CD14-positive monocyte (primary cell): Measurements from ENCODE around the gene SLC38A1. TPM values are rescaled to one million over a fixed set of nuclear protein-coding genes. Genes with fewer than 3 reads are reported as not detected.

Source experiments
- DNase-seq, 3 donors: peaks; one replicate each; pipeline ENCODE4 v3.0.0-alpha.2; 2011 to 2022
- H2AFZ ChIP-seq: 2 replicates; pipeline ENCODE4 v1.6.0; 2012; ENCODE audit warnings: mild to moderate bottlenecking, low read depth, low read length, inconsistent platforms; ENCODE audit not compliant: insufficient read depth, poor library complexity, severe bottlenecking
- H3K27ac ChIP-seq, 2 donors: 1 replicate in 1 of 2; 2 replicates in 1 of 2; pipeline ENCODE4 v1.5.1; 2012 to 2013; ENCODE audit warnings: low read length in 2 of 2, control low read depth in 1 of 2, inconsistent platforms in 1 of 2, low read depth in 1 of 2, mild to moderate bottlenecking in 1 of 2
- H3K27me3 ChIP-seq, 2 donors: one replicate each; pipeline versions ENCODE4 v1.6.0 to v1.6.1; 2011 to 2013; ENCODE audit warnings: low read length in 2 of 2; ENCODE audit not compliant: control insufficient read depth in 2 of 2, insufficient read depth in 2 of 2
- H3K36me3 ChIP-seq, 2 donors: replicated peaks in 1 of 2; 1 replicate in 1 of 2; 2 replicates in 1 of 2; pipeline versions ENCODE4 v1.5.1 to v1.6.1; 2012 to 2013; ENCODE audit warnings: low read length in 2 of 2, control low read depth in 1 of 2, inconsistent platforms in 1 of 2, mild to moderate bottlenecking in 1 of 2; ENCODE audit not compliant: insufficient read depth in 2 of 2, control insufficient read depth in 1 of 2
- H3K4me1 ChIP-seq, 2 donors: 1 replicate in 1 of 2; 2 replicates in 1 of 2; pipeline versions ENCODE4 v1.5.1 to v1.6.1; 2012 to 2013; ENCODE audit warnings: low read length in 2 of 2, control low read depth in 1 of 2, inconsistent platforms in 1 of 2, mild to moderate bottlenecking in 1 of 2, moderate library complexity in 1 of 2; ENCODE audit not compliant: insufficient read depth in 2 of 2, control insufficient read depth in 1 of 2
- H3K4me2 ChIP-seq: replicated peaks from 2 replicates; pipeline ENCODE3; 2012; ENCODE audit warnings: low read length, moderate library complexity, mild to moderate bottlenecking; ENCODE audit not compliant: poor library complexity, severe bottlenecking; ENCODE audit errors: extremely low read depth
- H3K4me3 ChIP-seq, 3 experiments: fragments of 200-600 bp in 1 of 3; sonication (generic) in 1 of 3; replicated peaks in 1 of 3; 1 replicate in 2 of 3; 2 replicates in 1 of 3; pipeline ENCODE4 v1.5.1; 2011 to 2013; ENCODE audit warnings: low read length in 3 of 3, mild to moderate bottlenecking in 3 of 3, control low read depth in 2 of 3, low read depth in 2 of 3, inconsistent platforms in 1 of 3, moderate library complexity in 1 of 3
- H3K79me2 ChIP-seq: 2 replicates; pipeline ENCODE4 v1.6.0; 2012; ENCODE audit warnings: mild to moderate bottlenecking, control low read depth, inconsistent platforms, low read length, moderate library complexity; ENCODE audit not compliant: insufficient read depth
- H3K9ac ChIP-seq: 2 replicates; pipeline ENCODE4 v1.6.0; 2017; ENCODE audit warnings: low read length, mild to moderate bottlenecking; ENCODE audit not compliant: insufficient read depth, poor library complexity, severe bottlenecking
- H3K9me3 ChIP-seq, 2 donors: replicated peaks in 1 of 2; 1 replicate in 1 of 2; 2 replicates in 1 of 2; pipeline versions ENCODE4 v1.5.1 to v1.6.1; 2012 to 2013; ENCODE audit warnings: low read length in 2 of 2, control low read depth in 1 of 2; ENCODE audit not compliant: control insufficient read depth in 1 of 2, insufficient read depth in 1 of 2
- H4K20me1 ChIP-seq: 2 replicates; pipeline ENCODE4 v1.6.0; 2012; ENCODE audit warnings: mild to moderate bottlenecking, low read length, control low read depth, moderate library complexity; ENCODE audit not compliant: insufficient read depth
- H3K27ac Mint-ChIP-seq, 7 donors: one replicate each; pipeline ENCODE4 v1.8.0; 2020; ENCODE audit warnings: mild to moderate bottlenecking in 7 of 7, mixed read lengths in 7 of 7, moderate library complexity in 6 of 7, inconsistent platforms in 2 of 7
- H3K27me3 Mint-ChIP-seq, 3 donors: one replicate each; pipeline ENCODE4 v1.8.0; 2021 to 2022; ENCODE audit warnings: low read depth in 3 of 3, mild to moderate bottlenecking in 3 of 3, mixed read lengths in 3 of 3, moderate library complexity in 3 of 3, inconsistent platforms in 1 of 3
- H3K36me3 Mint-ChIP-seq, 2 donors: one replicate each; pipeline ENCODE4 v1.8.0; 2020; ENCODE audit warnings: mixed read lengths in 2 of 2, inconsistent platforms in 1 of 2, mild to moderate bottlenecking in 1 of 2
- H3K4me1 Mint-ChIP-seq: one replicate; pipeline ENCODE4 v1.8.0; 2020; ENCODE audit warnings: mild to moderate bottlenecking, mixed read lengths
- H3K4me3 Mint-ChIP-seq, 2 donors: one replicate each; pipeline ENCODE4 v1.8.0; 2020; ENCODE audit warnings: mild to moderate bottlenecking in 2 of 2, mixed read lengths in 2 of 2, moderate library complexity in 1 of 2
- H3K9me3 Mint-ChIP-seq, 7 donors: one replicate each; pipeline ENCODE4 v1.8.0; 2020 to 2022; ENCODE audit warnings: mixed read lengths in 7 of 7, mild to moderate bottlenecking in 6 of 7, moderate library complexity in 6 of 7, inconsistent platforms in 2 of 7
- WGBS: methylation state at CpG from one replicate; pipeline ENCODE4 v1.1.5; 2013; ENCODE audit warnings: missing lambda C conversion rate; ENCODE audit not compliant: insufficient coverage; 5-methylcytosine and 5-hydroxymethylcytosine counted together
- intact Hi-C, 2 donors: fragments of 100-400 bp; cut with micrococcal nuclease; formaldehyde crosslinking; loops; one replicate each; pipeline versions ENCODE4 v1.15.0 to v1.15.1; 2023
- polyA plus RNA-seq, 3 donors: library from polyadenylated mRNA; depleted of rRNA in 1 of 3; unstranded in 2 of 3; stranded (reverse) in 1 of 3; fragments of 300-500 nt in 2 of 3; fragments of >200 nt in 1 of 3; fragmentation: Illumina TruSeq in 2 of 3; gene quantifications; 1 replicate in 2 of 3; 2 replicates in 1 of 3; pipeline ENCODE4 v1.2.3, GENCODE V29; 2012 to 2021
- TF ChIP-seq, protein P1 (sequence below): fragments of 200-600 bp; IDR thresholded peaks from one replicate; pipeline ENCODE4 v1.8.0; 2022; ENCODE audit warnings: antibody characterized with exemption, mild to moderate bottlenecking

The SLC38A1 gene
- polyA plus RNA-seq, 3 donors = 0.92 to 1.9 (median 1.6) TPM

- WGBS = no CpG with 5 or more reads among the region's 2 CpGs
- Histone ChIP-seq H3K9me3 (peaks cover 0 to 6% of the 10 kb centered on the region in 2 donors), H3K4me1 (peaks cover 0 to 2% of the 10 kb centered on the region in 2 donors), H3K27me3 (no peaks in the 10 kb centered on the region), H2AFZ (no peak overlapping the region), H3K9ac (no peak overlapping the region), H3K4me2 (no peak overlapping the region), H3K79me2 (peaks cover 2% of the 10 kb centered on the region), H3K27ac (no peak overlapping the region), H3K36me3 (no peaks in the 10 kb centered on the region), H4K20me1 (no peaks in the 10 kb centered on the region), H3K4me3 (no peak overlapping the region)
- peaks cover 10% of the 10 kb centered on the region for H3K4me1 Mint-ChIP-seq
- no peak for DNase-seq
- no peaks in the 10 kb centered on the region for H3K27me3 Mint-ChIP-seq
- TF ChIP-seq, protein P1, sequence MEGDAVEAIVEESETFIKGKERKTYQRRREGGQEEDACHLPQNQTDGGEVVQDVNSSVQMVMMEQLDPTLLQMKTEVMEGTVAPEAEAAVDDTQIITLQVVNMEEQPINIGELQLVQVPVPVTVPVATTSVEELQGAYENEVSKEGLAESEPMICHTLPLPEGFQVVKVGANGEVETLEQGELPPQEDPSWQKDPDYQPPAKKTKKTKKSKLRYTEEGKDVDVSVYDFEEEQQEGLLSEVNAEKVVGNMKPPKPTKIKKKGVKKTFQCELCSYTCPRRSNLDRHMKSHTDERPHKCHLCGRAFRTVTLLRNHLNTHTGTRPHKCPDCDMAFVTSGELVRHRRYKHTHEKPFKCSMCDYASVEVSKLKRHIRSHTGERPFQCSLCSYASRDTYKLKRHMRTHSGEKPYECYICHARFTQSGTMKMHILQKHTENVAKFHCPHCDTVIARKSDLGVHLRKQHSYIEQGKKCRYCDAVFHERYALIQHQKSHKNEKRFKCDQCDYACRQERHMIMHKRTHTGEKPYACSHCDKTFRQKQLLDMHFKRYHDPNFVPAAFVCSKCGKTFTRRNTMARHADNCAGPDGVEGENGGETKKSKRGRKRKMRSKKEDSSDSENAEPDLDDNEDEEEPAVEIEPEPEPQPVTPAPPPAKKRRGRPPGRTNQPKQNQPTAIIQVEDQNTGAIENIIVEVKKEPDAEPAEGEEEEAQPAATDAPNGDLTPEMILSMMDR = no peak
- H3K27ac Mint-ChIP-seq = no peak overlapping the region
- H3K9me3 Mint-ChIP-seq = peaks cover 3 to 15% (median 9%) of the 10 kb centered on the region in 7 donors
- H3K36me3 Mint-ChIP-seq = peaks cover 8 to 9% of the 10 kb centered on the region in 2 donors
- intact Hi-C loops = no loop called here
- H3K4me3 Mint-ChIP-seq = no peak overlapping the region
These were observed 26.3 kb downstream of the SLC38A1 start for GRCh38 chr12:46242569-46242968.

DNA sequence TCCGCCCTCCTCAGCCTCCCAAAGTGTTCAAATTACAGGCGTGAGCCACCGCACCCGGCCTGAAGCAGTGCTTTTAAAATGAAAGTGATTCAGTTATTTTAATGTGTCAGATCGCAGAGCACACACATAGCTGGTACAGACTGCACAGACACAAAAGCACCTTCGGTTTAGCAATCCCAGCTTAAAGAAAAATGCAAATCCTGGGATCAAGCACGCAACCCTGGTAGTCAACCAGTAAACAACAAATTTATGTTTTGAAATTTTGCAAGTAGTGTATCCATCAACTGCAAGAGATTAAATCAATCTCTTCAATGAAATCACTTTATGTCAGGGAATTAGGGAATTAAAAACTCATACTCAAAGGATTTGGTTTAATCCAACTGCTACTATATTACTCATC is 28.4 kb downstream of the SLC38A1 start:
- peaks cover 0 to 3% (median 0%) of the 10 kb centered on the region in 7 donors for H3K9me3 Mint-ChIP-seq
- Histone ChIP-seq H4K20me1 (no peaks in the 10 kb centered on the region), H3K4me2 (no peak overlapping the region), H3K79me2 (no peaks in the 10 kb centered on the region), H2AFZ (no peak overlapping the region), H3K36me3 (no peaks in the 10 kb centered on the region), H3K9ac (no peak overlapping the region), H3K9me3 (no peaks in the 10 kb centered on the region), H3K27ac (no peak overlapping the region), H3K4me3 (no peak overlapping the region), H3K4me1 (peaks cover 19 to 20% of the 10 kb centered on the region in 2 donors), H3K27me3 (no peaks in the 10 kb centered on the region)
- H3K27me3 Mint-ChIP-seq = no peaks in the 10 kb centered on the region
- no peak overlapping the region for H3K27ac Mint-ChIP-seq
- WGBS = 100% methylated on average over 2 of the region's 7 CpGs
- intact Hi-C loops = no loop called here
- TF ChIP-seq, protein P1 = no peak
- H3K36me3 Mint-ChIP-seq = peaks cover 3 to 4% of the 10 kb centered on the region in 2 donors
- peaks cover 27% of the 10 kb centered on the region for H3K4me1 Mint-ChIP-seq
- no peak overlapping the region for H3K4me3 Mint-ChIP-seq
- no peak for DNase-seq
